Mucosa of descending colon (tissue), 3 donors: ENCODE results near the gene KRT5. TPM values are rescaled to one million over a fixed set of nuclear protein-coding genes. Genes with fewer than 3 reads are reported as not detected.

Experiments
- ATAC-seq: fragments of 200-7000 bp; cut with Tn5 transposase; one replicate; pipeline ENCODE4 v1.9.1; 2020; ENCODE audit warnings: mild to moderate bottlenecking, moderate library complexity
- DNase-seq, 3 donors: peaks; one replicate each; pipeline ENCODE4 v3.0.0-alpha.2; 2020
- H3K36me3 ChIP-seq: fragments of 200-600 bp; one replicate; pipeline ENCODE4 v1.8.0; 2021; ENCODE audit warnings: low read depth, mild to moderate bottlenecking
- H3K4me1 ChIP-seq: fragments of 200-600 bp; one replicate; pipeline ENCODE4 v1.8.0; 2021; ENCODE audit warnings: low read depth, mild to moderate bottlenecking
- H3K4me3 ChIP-seq: fragments of 200-600 bp; one replicate; pipeline ENCODE4 v1.8.0; 2021; ENCODE audit warnings: mild to moderate bottlenecking
- H3K9me3 ChIP-seq: fragments of 200-600 bp; one replicate; pipeline ENCODE4 v1.8.0; 2021; ENCODE audit warnings: mild to moderate bottlenecking
- CTCF ChIP-seq: fragments of 200-600 bp; IDR thresholded peaks from one replicate; pipeline ENCODE4 v1.8.0; 2022; ENCODE audit warnings: antibody characterized with exemption, mild to moderate bottlenecking
- intact Hi-C, 2 donors: fragments of 100-400 bp; cut with DNase I in 1 of 2; cut with micrococcal nuclease in 1 of 2; formaldehyde crosslinking; loops; one replicate each; pipeline versions ENCODE4 v1.11.0 to v1.11.1; 2022; cut with DNase I, micrococcal nuclease
- total RNA-seq, 3 donors: library from RNA; stranded (reverse); fragmentation: NEBNext Ultra II Directional in 2 of 3; extraction: Animal tissue kit (Norgen Biotek cat#: 25700) in 2 of 3; gene quantifications; one replicate each; pipeline versions ENCODE4 v1.2.1 to v1.2.4, GENCODE V29; 2021 to 2023
- donor health status: DM: no; HTN: no; CAD: no; lungs with moderate emphysema.
- donor health status: DM: no; HTN: no; CAD: no.
- donor health status: DM: no; HTN: yes; CAD: no.

KRT5 gene
- total RNA-seq, 3 donors from 2014 or later = 1.6 TPM; not detected in 2

GRCh38 chr12:52527121-52527800, 7.1 kb upstream of the KRT5 start:
- no peaks in the 10 kb centered on the region for H3K9me3 ChIP-seq
- intact Hi-C loops = no loop called here
- ATAC-seq = no peak
- H3K36me3 ChIP-seq = no peaks in the 10 kb centered on the region
- TF ChIP-seq CTCF = no peak
- H3K4me3 ChIP-seq = no peak overlapping the region
- H3K4me1 ChIP-seq = no peaks in the 10 kb centered on the region
- DNase-seq = no peak

GRCh38 chr12:52526511-52526951, 6.3 kb upstream of the KRT5 start:
- DNase-seq = no peak
- no peaks in the 10 kb centered on the region for H3K4me1 ChIP-seq
- H3K9me3 ChIP-seq = no peaks in the 10 kb centered on the region
- no peak for TF ChIP-seq CTCF
- ATAC-seq = no peak
- H3K4me3 ChIP-seq = no peak overlapping the region
- H3K36me3 ChIP-seq = no peaks in the 10 kb centered on the region
- intact Hi-C loops = no loop called here

GRCh38 chr12:52525661-52526499, 5.7 kb upstream of the KRT5 start:
- Histone ChIP-seq H3K36me3 (no peaks in the 10 kb centered on the region), H3K9me3 (no peaks in the 10 kb centered on the region), H3K4me1 (no peaks in the 10 kb centered on the region), H3K4me3 (no peak overlapping the region)
- TF ChIP-seq CTCF = no peak
- intact Hi-C loops = no loop called here
- DNase-seq (no peak), ATAC-seq (no peak)

GRCh38 chr12:52524898-52525591, 4.9 kb upstream of the KRT5 start:
- no peak for ATAC-seq
- no peak overlapping the region for H3K4me3 ChIP-seq
- H3K9me3 ChIP-seq = no peaks in the 10 kb centered on the region
- no peak for DNase-seq
- no peaks in the 10 kb centered on the region for H3K4me1 ChIP-seq
- no peak for TF ChIP-seq CTCF
- intact Hi-C loops = no loop called here
- no peaks in the 10 kb centered on the region for H3K36me3 ChIP-seq

GRCh38 chr12:52524241-52524897, 4.2 kb upstream of the KRT5 start:
- DNase-seq = no peak
- no peak overlapping the region for H3K4me3 ChIP-seq

More at GRCh38 chr12:52524241-52524897, 4.2 kb upstream of the KRT5 start:
- no peaks in the 10 kb centered on the region for H3K36me3 ChIP-seq
- no peaks in the 10 kb centered on the region for H3K4me1 ChIP-seq
- ATAC-seq = no peak
- TF ChIP-seq CTCF = no peak
- no peaks in the 10 kb centered on the region for H3K9me3 ChIP-seq
- intact Hi-C loops = no loop called here
